GM23248 (cell line): ENCODE data around the gene TIAM2. TPM values are rescaled to one million over a fixed set of nuclear protein-coding genes. Genes with fewer than 3 reads are reported as not detected.

Experiments
- DNase-seq: peaks from one replicate; pipeline ENCODE4 v3.0.0-alpha.2; 2015
- H2AFZ ChIP-seq: fragments of 200-600 bp; sonication (generic); 2 replicates; pipeline ENCODE4 v1.6.1; 2016; ENCODE audit warnings: antibody characterized with exemption
- H3F3A ChIP-seq: fragments of 200-600 bp; sonication (generic); 2 replicates; pipeline ENCODE4 v1.6.1; 2016; ENCODE audit warnings: mild to moderate bottlenecking, antibody characterized with exemption, mixed run types; ENCODE audit not compliant: insufficient read depth
- H3K27ac ChIP-seq: fragments of 200-600 bp; sonication (generic); 2 replicates; pipeline ENCODE4 v1.5.1; 2016; ENCODE audit warnings: mild to moderate bottlenecking
- H3K27me3 ChIP-seq: fragments of 200-600 bp; sonication (generic); replicated peaks from 2 replicates; pipeline ENCODE4 v1.6.1; 2016; ENCODE audit warnings: mild to moderate bottlenecking; ENCODE audit not compliant: insufficient read depth
- H3K36me3 ChIP-seq: fragments of 200-600 bp; sonication (generic); 2 replicates; pipeline ENCODE4 v1.6.1; 2016; ENCODE audit warnings: low read depth, mild to moderate bottlenecking
- H3K4me1 ChIP-seq: fragments of 200-600 bp; sonication (generic); 2 replicates; pipeline ENCODE4 v1.6.1; 2016; ENCODE audit warnings: mild to moderate bottlenecking; ENCODE audit not compliant: insufficient read depth
- H3K4me2 ChIP-seq: fragments of 200-600 bp; sonication (generic); one replicate; pipeline ENCODE4 v1.6.1; 2016; ENCODE audit warnings: mild to moderate bottlenecking; ENCODE audit not compliant: unreplicated experiment
- H3K4me3 ChIP-seq: fragments of 200-600 bp; sonication (generic); 2 replicates; pipeline ENCODE4 v1.5.1; 2016; ENCODE audit warnings: mild to moderate bottlenecking
- H3K79me2 ChIP-seq: fragments of 200-600 bp; sonication (generic); 2 replicates; pipeline ENCODE4 v1.6.1; 2016; ENCODE audit warnings: mild to moderate bottlenecking; ENCODE audit not compliant: insufficient read depth
- H3K9ac ChIP-seq: fragments of 200-600 bp; sonication (generic); 2 replicates; pipeline ENCODE4 v1.6.1; 2016; ENCODE audit warnings: mild to moderate bottlenecking
- H3K9me2 ChIP-seq: fragments of 200-600 bp; sonication (generic); 2 replicates; pipeline ENCODE4 v1.6.1; 2016; ENCODE audit warnings: mixed run types, mild to moderate bottlenecking, moderate library complexity; ENCODE audit not compliant: insufficient read depth
- H3K9me3 ChIP-seq: fragments of 200-600 bp; sonication (generic); one replicate; pipeline ENCODE4 v1.6.1; 2017; ENCODE audit warnings: low read depth
- H4K20me1 ChIP-seq: fragments of 200-600 bp; sonication (generic); 2 replicates; pipeline ENCODE4 v1.6.0; 2016; ENCODE audit not compliant: insufficient read depth
- EZH2 ChIP-seq: fragments of 200-600 bp; sonication (generic); IDR thresholded peaks from 2 replicates; pipeline ENCODE4 v1.6.1; 2018; ENCODE audit warnings: antibody characterized with exemption, mild to moderate bottlenecking; ENCODE audit not compliant: insufficient read depth, poor library complexity, severe bottlenecking
- EZH2phosphoT487 ChIP-seq: fragments of 200-600 bp; sonication (generic); IDR thresholded peaks from 2 replicates; pipeline ENCODE4 v1.6.1; 2018; ENCODE audit warnings: antibody characterized with exemption, moderate library complexity, mild to moderate bottlenecking, low read depth; ENCODE audit not compliant: insufficient read depth
- WGBS, 2 experiments: methylation state at CpG; one replicate each; pipeline ENCODE4 v1.1.6; 2015 to 2017; ENCODE audit warnings: low lambda C conversion rate in 2 of 2, low coverage in 1 of 2; ENCODE audit errors: missing lambda C conversion rate in 2 of 2; 5-methylcytosine and 5-hydroxymethylcytosine counted together
- in situ Hi-C: fragments of 300-500 bp; cut with MboI; formaldehyde crosslinking; loops from 2 replicates; pipeline ENCODE4 v1.15.0; 2020
- polyA plus RNA-seq: library from polyadenylated mRNA; unstranded; fragments of >200 nt; fragmentation: Nextera tagmentation; extraction: Ambion mirVana; gene quantifications from 2 replicates; pipeline ENCODE4 v1.2.1, GENCODE V29; 2016
- total RNA-seq: library from RNA; depleted of rRNA; stranded (reverse); fragments of >200 nt; shearing (Covaris generic); gene quantifications from 2 replicates; pipeline ENCODE4 v1.2.3, GENCODE V29; 2014

TIAM2 gene
- total and polyA plus RNA-seq, 2 experiments from 2014 or later, result 2.4 to 2.6 TPM

GRCh38 chr6:155292711-155293110 lies 297.6 kb downstream of the TIAM2 start:
- in situ Hi-C loops, result no loop called here

GRCh38 chr6:155297669-155298068 lies 302.6 kb downstream of the TIAM2 start:
- no peaks in the 10 kb centered on the region for H4K20me1 ChIP-seq
- no peak overlapping the region for H3K9ac ChIP-seq
- WGBS, 2 experiments, result 91 to 98% methylated on average over 3 of the region's 3 CpGs
- no peaks in the 10 kb centered on the region for H3F3A ChIP-seq
- no peaks in the 10 kb centered on the region for H3K79me2 ChIP-seq
- H2AFZ ChIP-seq, result no peak overlapping the region
- TF ChIP-seq EZH2phosphoT487, result no peak
- H3K9me2 ChIP-seq, result no peaks in the 10 kb centered on the region
- peaks cover 8% of the 10 kb centered on the region; the same call in 1 of the 2 replicates for H3K36me3 ChIP-seq
- in situ Hi-C loops, result no loop called here
- no peak overlapping the region for H3K4me2 ChIP-seq
- H3K4me3 ChIP-seq, result no peak overlapping the region
- no peak overlapping the region for H3K27ac ChIP-seq
- H3K27me3 ChIP-seq, result no peaks in the 10 kb centered on the region
- H3K9me3 ChIP-seq, result no peaks in the 10 kb centered on the region
- H3K4me1 ChIP-seq, result no peaks in the 10 kb centered on the region
- DNase-seq, result no peak

More at GRCh38 chr6:155292711-155293110, 297.6 kb downstream of the TIAM2 start:
- H3K9ac ChIP-seq, result no peak overlapping the region
- H3K9me3 ChIP-seq, result no peaks in the 10 kb centered on the region
- no peak overlapping the region for H2AFZ ChIP-seq
- H3K27me3 ChIP-seq, result no peaks in the 10 kb centered on the region
- no peak for DNase-seq
- no peaks in the 10 kb centered on the region for H3K79me2 ChIP-seq
- peaks cover 8% of the 10 kb centered on the region; the same call in 1 of the 2 replicates for H3K36me3 ChIP-seq
- no peak overlapping the region for H3K27ac ChIP-seq
- TF ChIP-seq EZH2, result no peak
- no peaks in the 10 kb centered on the region for H3K4me1 ChIP-seq
- H3K4me3 ChIP-seq, result no peak overlapping the region
- 97 to 98% methylated on average over 5 of the region's 5 CpGs for WGBS, 2 experiments
- H3K9me2 ChIP-seq, result no peaks in the 10 kb centered on the region
- no peaks in the 10 kb centered on the region for H3F3A ChIP-seq
- no peaks in the 10 kb centered on the region for H4K20me1 ChIP-seq
- H3K4me2 ChIP-seq, result no peak overlapping the region

GRCh38 chr6:155301867-155302266 lies 306.8 kb downstream of the TIAM2 start:
- Histone ChIP-seq H3K27me3 (no peaks in the 10 kb centered on the region), H4K20me1 (no peaks in the 10 kb centered on the region), H3K79me2 (no peaks in the 10 kb centered on the region), H3K9ac (no peak overlapping the region), H3K4me1 (no peaks in the 10 kb centered on the region), H3K36me3 (peaks cover 4% of the 10 kb centered on the region; the same call in 1 of the 2 replicates), H3K27ac (no peak overlapping the region), H2AFZ (no peak overlapping the region), H3K4me3 (no peak overlapping the region), H3F3A (no peaks in the 10 kb centered on the region), H3K4me2 (no peak overlapping the region), H3K9me3 (no peaks in the 10 kb centered on the region), H3K9me2 (no peaks in the 10 kb centered on the region)
- no peak for TF ChIP-seq EZH2
- TF ChIP-seq EZH2phosphoT487, result no peak
- in situ Hi-C loops, result no loop called here
- DNase-seq, result peak; percentile 8
- WGBS, 2 experiments, result 68 to 76% methylated on average over 2 of the region's 2 CpGs

- WGBS, 2 experiments, result 98% methylated on average over 4 of the region's 4 CpGs
- no peak overlapping the region for H3K4me2 ChIP-seq
- TF ChIP-seq EZH2phosphoT487, result no peak
- TF ChIP-seq EZH2, result no peak
- H3K27me3 ChIP-seq, result no peaks in the 10 kb centered on the region
- H3K4me1 ChIP-seq, result no peaks in the 10 kb centered on the region
- no peaks in the 10 kb centered on the region for H3K9me2 ChIP-seq
- no peak for DNase-seq
- H3K27ac ChIP-seq, result no peak overlapping the region
- H3K79me2 ChIP-seq, result no peaks in the 10 kb centered on the region
- in situ Hi-C loops, result no loop called here
- no peak overlapping the region for H3K9ac ChIP-seq
- H4K20me1 ChIP-seq, result no peaks in the 10 kb centered on the region
- no peak overlapping the region for H3K4me3 ChIP-seq
- H3K9me3 ChIP-seq, result no peaks in the 10 kb centered on the region
- H2AFZ ChIP-seq, result no peak overlapping the region
- no peaks in the 10 kb centered on the region; the same call in 1 of the 2 replicates for H3K36me3 ChIP-seq
- no peaks in the 10 kb centered on the region for H3F3A ChIP-seq
These were observed 308.3 kb downstream of the TIAM2 start for GRCh38 chr6:155303361-155303870.

- Histone ChIP-seq H3K27me3 (no peaks in the 10 kb centered on the region), H3K9ac (no peak overlapping the region), H2AFZ (no peak overlapping the region), H3K9me3 (no peaks in the 10 kb centered on the region), H3K27ac (no peak overlapping the region), H3K9me2 (no peaks in the 10 kb centered on the region), H3K4me2 (no peak overlapping the region), H3K36me3 (no peaks in the 10 kb centered on the region), H3K4me3 (no peak overlapping the region), H3K4me1 (peaks cover 11% of the 10 kb centered on the region), H3K79me2 (no peaks in the 10 kb centered on the region), H4K20me1 (no peaks in the 10 kb centered on the region), H3F3A (peaks cover 13% of the 10 kb centered on the region; the same call in 1 of the 2 replicates)
- TF ChIP-seq EZH2phosphoT487 (no peak), EZH2 (no peak)
- no peak for DNase-seq
- in situ Hi-C loops, result no loop called here
- WGBS, 2 experiments, result 91 to 93% methylated on average over 2 of the region's 2 CpGs
These were observed 311.8 kb downstream of the TIAM2 start for GRCh38 chr6:155306958-155307357.
